Upper lobe of left lung (tissue), 6 donors: ENCODE measurements around the gene ATP10A. TPM values are rescaled to one million over a fixed set of nuclear protein-coding genes. Genes with fewer than 3 reads are reported as not detected.
"Not testable (repeated sequence)": the region's sequence is repeated elsewhere in the genome, so short reads cannot be mapped to it uniquely, and the experiment has no call there.

ENCODE experiments used
- ATAC-seq, 2 donors: fragments of 200-7000 bp; cut with Tn5 transposase; one replicate each; pipeline ENCODE4 v1.9.1; 2022; ENCODE audit warnings: mild to moderate bottlenecking in 2 of 2, moderate library complexity in 2 of 2; ENCODE audit not compliant: low FRiP score in 2 of 2
- DNase-seq, 2 donors: peaks; one replicate each; pipeline ENCODE4 v3.0.0-alpha.2; 2019 to 2020
- H3K27ac ChIP-seq, 4 donors: fragments of 200-600 bp; sonication (generic); one replicate each; pipeline ENCODE4 v1.5.1; 2016 to 2019
- H3K27me3 ChIP-seq, 4 donors: fragments of 200-600 bp; sonication (generic); one replicate each; pipeline ENCODE4 v1.5.1; 2017 to 2019
- H3K36me3 ChIP-seq, 4 donors: fragments of 200-600 bp; sonication (generic); one replicate each; pipeline ENCODE4 v1.5.1; 2016 to 2019
- H3K4me1 ChIP-seq, 4 donors: fragments of 200-600 bp; sonication (generic); one replicate each; pipeline ENCODE4 v1.5.1; 2018 to 2019
- H3K4me3 ChIP-seq, 4 donors: fragments of 200-600 bp; sonication (generic); one replicate each; pipeline ENCODE4 v1.5.1; 2017 to 2019; ENCODE audit warnings: mild to moderate bottlenecking in 2 of 4, moderate library complexity in 1 of 4
- H3K9me3 ChIP-seq, 4 donors: fragments of 200-600 bp; sonication (generic); one replicate each; pipeline ENCODE4 v1.5.1; 2018 to 2019
- CTCF ChIP-seq, 6 experiments: fragments of 450-650 bp in 4 of 6; fragments of 200-600 bp in 2 of 6; sonication (generic) in 2 of 6; IDR thresholded peaks; one replicate each; pipeline ENCODE4 v1.5.1; 2016 to 2019; ENCODE audit warnings: antibody characterized with exemption in 6 of 6
- EP300 ChIP-seq, 4 donors: sonication (generic); formaldehyde crosslinking; IDR thresholded peaks; one replicate each; pipeline ENCODE4 v1.5.1; 2017; ENCODE audit warnings: antibody characterized with exemption in 4 of 4, control low read depth in 2 of 4
- POLR2A ChIP-seq, 4 donors: fragments of 450-650 bp; IDR thresholded peaks; one replicate each; pipeline ENCODE4 v1.5.1; 2016 to 2017; ENCODE audit warnings: antibody characterized with exemption in 4 of 4, mild to moderate bottlenecking in 2 of 4
- POLR2AphosphoS5 ChIP-seq, 2 donors: sonication (generic); formaldehyde crosslinking; IDR thresholded peaks; one replicate each; pipeline ENCODE4 v1.5.1; 2017; ENCODE audit warnings: antibody characterized with exemption in 2 of 2
- WGBS, 2 donors: methylation state at CpG; one replicate each; pipeline ENCODE4 v1.1.5; 2017 to 2018; 5-methylcytosine and 5-hydroxymethylcytosine counted together
- total RNA-seq, 6 donors: library from RNA; depleted of rRNA in 4 of 6; stranded (reverse); fragments of >200 nt in 4 of 6; gene quantifications; one replicate each; pipeline versions ENCODE4 v1.1.0 to v1.2.1, GENCODE V29; 2016 to 2021
- donor health status: DM: no; HTN: no; CAD: no; lungs with moderate emphysema.
- donor health status: DM: no; HTN: yes; CAD: no; lungs with severe emphysema.

ATP10A gene
- total RNA-seq, 6 donors from 2014 or later: 17.8 to 62.4 (median 32.3) TPM

GRCh38 chr15:25761971-25762662 lies 101.0 kb downstream of the ATP10A start:
- Histone ChIP-seq H3K27ac (no peak overlapping the region), H3K27me3 (no peaks in the 10 kb centered on the region), H3K9me3 (no peaks in the 10 kb centered on the region), H3K36me3 (no peaks in the 10 kb centered on the region), H3K4me1 (no peaks in the 10 kb centered on the region), H3K4me3 (no peak overlapping the region)
- ATAC-seq (peak in 1 of 2 donors; percentile 35), DNase-seq (no peak)
- TF ChIP-seq POLR2A (IDR thresholded peaks at IDR 0.05) (no peak), EP300 (IDR thresholded peaks at IDR 0.05) (no peak), POLR2AphosphoS5 (IDR thresholded peaks at IDR 0.05) (no peak), CTCF (IDR thresholded peaks at IDR 0.05) (no peak)
- WGBS, 2 donors: 66 to 72% methylated on average over 13 of the region's 13 CpGs

DNA sequence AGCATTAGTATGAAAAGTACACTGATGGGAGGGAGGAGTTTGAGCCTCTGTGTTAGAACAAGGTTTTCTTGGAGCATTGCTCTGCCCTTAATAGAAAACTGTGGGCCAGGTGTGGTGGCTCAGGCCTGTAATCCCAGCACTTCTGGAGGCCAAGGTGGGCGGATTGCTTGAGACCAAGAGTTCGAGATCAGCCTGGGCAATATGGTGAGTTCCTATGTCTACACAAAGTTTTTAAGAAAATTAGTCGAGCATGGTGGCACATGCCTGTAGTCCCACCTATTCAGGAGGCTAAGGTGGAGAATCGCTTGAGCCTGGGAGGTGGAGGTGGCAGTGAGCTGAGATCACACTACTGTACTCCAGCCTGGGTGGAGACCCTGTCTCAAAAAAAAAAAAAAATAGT lies 103.7 kb downstream of the ATP10A start:
- ATAC-seq (no peak), DNase-seq (no peak)
- no peaks in the 10 kb centered on the region for H3K27me3 ChIP-seq
- H3K4me1 ChIP-seq: no peaks in the 10 kb centered on the region
- TF ChIP-seq EP300 (IDR thresholded peaks at IDR 0.05) (no peak), POLR2AphosphoS5 (IDR thresholded peaks at IDR 0.05) (no peak)
- no peak overlapping the region for H3K4me3 ChIP-seq
- no peak overlapping the region for H3K27ac ChIP-seq
- no peaks in the 10 kb centered on the region for H3K36me3 ChIP-seq
- no peaks in the 10 kb centered on the region for H3K9me3 ChIP-seq
- WGBS, 2 donors: 92 to 97% methylated on average over 4 of the region's 4 CpGs

DNA sequence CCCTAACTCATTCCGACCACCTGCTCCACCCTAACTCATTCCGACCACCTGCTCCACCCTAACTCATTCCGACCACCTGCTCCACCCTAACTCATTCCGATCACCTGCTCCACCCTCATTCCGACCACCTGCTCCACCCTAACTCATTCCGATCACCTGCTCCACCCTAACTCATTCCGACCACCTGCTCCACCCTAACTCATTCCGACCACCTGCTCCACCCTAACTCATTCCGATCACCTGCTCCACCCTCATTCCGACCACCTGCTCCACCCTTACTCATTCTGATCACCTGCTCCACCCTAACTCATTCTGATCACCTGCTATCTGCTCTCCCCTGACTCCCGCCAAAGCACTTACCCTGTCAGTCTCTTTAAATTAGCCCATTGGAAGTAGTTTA lies 104.5 kb downstream of the ATP10A start:
- not testable (repeated sequence) for H3K27ac ChIP-seq, H3K4me1 ChIP-seq, H3K4me3 ChIP-seq, ATAC-seq, H3K9me3 ChIP-seq, H3K36me3 ChIP-seq, H3K27me3 ChIP-seq, DNase-seq
- WGBS, 2 donors: 90 to 94% methylated on average over 7 to 11 of the region's 11 CpGs

- DNase-seq (no peak), ATAC-seq (peak in 1 of 2 donors; percentile 47)
- Histone ChIP-seq H3K4me3 (no peak overlapping the region), H3K27ac (no peak overlapping the region), H3K9me3 (no peaks in the 10 kb centered on the region), H3K4me1 (no peaks in the 10 kb centered on the region), H3K27me3 (no peaks in the 10 kb centered on the region), H3K36me3 (no peaks in the 10 kb centered on the region)
- TF ChIP-seq CTCF (IDR thresholded peaks at IDR 0.05): no peak
- no peak for TF ChIP-seq POLR2A (IDR thresholded peaks at IDR 0.05)
- TF ChIP-seq EP300 (IDR thresholded peaks at IDR 0.05): no peak
- no peak for TF ChIP-seq POLR2AphosphoS5 (IDR thresholded peaks at IDR 0.05)
- 82% methylated on average over 10 of the region's 10 CpGs for WGBS, 2 donors
Observed at GRCh38 chr15:25743548-25744275, 119.4 kb downstream of the ATP10A start.

DNA sequence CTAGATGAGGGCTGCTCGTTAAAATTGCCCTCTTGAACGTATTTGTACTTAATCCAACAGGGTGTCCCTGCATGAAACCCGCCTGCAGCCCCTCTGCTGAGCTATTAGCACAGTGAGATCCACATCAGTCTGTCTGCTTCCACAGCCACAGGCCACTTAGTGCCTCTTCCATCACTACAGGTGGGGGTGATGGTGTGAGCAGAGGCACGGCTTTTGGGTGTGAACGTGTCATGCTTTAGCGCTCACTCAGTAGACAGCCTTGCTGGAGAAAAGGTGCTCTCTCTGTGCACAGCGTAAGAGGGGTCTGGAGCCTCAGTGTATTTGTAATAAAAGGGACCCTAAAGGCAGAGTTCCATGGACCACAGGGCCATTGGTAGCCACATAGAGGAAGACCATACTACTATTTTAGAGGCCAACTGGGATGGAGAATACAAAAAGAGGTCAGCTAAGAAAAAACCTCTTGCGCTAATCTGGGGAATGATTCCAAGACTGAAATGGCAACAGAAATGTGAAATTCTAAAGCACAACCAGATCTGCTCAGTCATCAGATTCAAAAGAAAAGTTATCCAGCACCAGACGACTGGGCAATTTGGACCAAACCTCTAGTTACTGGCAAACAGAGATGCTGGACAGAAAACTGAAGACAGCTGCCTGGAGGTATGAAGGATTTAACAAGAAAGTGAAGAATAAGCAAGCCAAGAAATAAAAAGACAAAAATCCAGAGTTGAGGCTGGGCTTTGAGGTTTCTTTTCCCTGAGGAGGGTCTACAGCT lies 120.2 kb downstream of the ATP10A start:
- ATAC-seq (no peak), DNase-seq (no peak)
- no peaks in the 10 kb centered on the region for H3K4me1 ChIP-seq
- H3K36me3 ChIP-seq: no peaks in the 10 kb centered on the region
- TF ChIP-seq POLR2A (IDR thresholded peaks at IDR 0.05) (no peak), EP300 (IDR thresholded peaks at IDR 0.05) (no peak), POLR2AphosphoS5 (IDR thresholded peaks at IDR 0.05) (no peak), CTCF (IDR thresholded peaks at IDR 0.05) (no peak)
- H3K9me3 ChIP-seq: no peaks in the 10 kb centered on the region
- H3K27me3 ChIP-seq: no peaks in the 10 kb centered on the region
- WGBS, 2 donors: 79 to 80% methylated on average over 8 to 9 of the region's 9 CpGs
- no peak overlapping the region for H3K4me3 ChIP-seq
- no peak overlapping the region for H3K27ac ChIP-seq
